K562 (cell line): ENCODE results near the gene IL33. TPM values are rescaled to one million over a fixed set of nuclear protein-coding genes. Genes with fewer than 3 reads are reported as not detected.

Source experiments
- ATAC-seq: fragments of 200-7000 bp; cut with Tn5 transposase; 3 replicates; pipeline ENCODE4 v1.9.1; 2020; ENCODE audit warnings: moderate library complexity
- BruUV-seq: library from RNA; stranded (reverse); fragments of 400-500 nt; replicated peaks from 2 replicates; lab custom pipeline; 2021; lab: Mats Ljungman, UMichigan
- CTCF ChIA-PET: fragments of 300-600 bp; formaldehyde crosslinking; extraction: SDS; loops from one replicate; lab custom pipeline; 2021; ENCODE audit warnings: low intra/inter-chr PET ratio; lab: Yijun Ruan, JAX
- POLR2A ChIA-PET: fragments of 300-600, 350-650 bp; sonication (Branson Sonifier 250); formaldehyde crosslinking; extraction: SDS; loops from one replicate; lab custom pipeline; 2021; ENCODE audit warnings: antibody characterized with exemption, inconsistent platforms; lab: Yijun Ruan, JAX
- DNase-seq, 4 experiments: peaks; one replicate each; pipeline versions ENCODE4 v3.0.0 to v3.0.0-alpha.2; 2011 to 2018; ENCODE audit warnings: low spot score in 3 of 4, mixed read lengths in 3 of 4; ENCODE audit errors: extremely low read depth in 1 of 4
- FAIRE-seq: peaks from 2 replicates; lab custom pipeline; 2011; peaks lifted over from hg19 to GRCh38; lab: Jason Lieb, UNC
- H2AFZ ChIP-seq: 2 replicates; pipeline ENCODE4 v1.6.0; 2011; ENCODE audit warnings: low read depth, low read length, control low read depth, inconsistent platforms
- H3K27ac ChIP-seq: fragments of 200-600 bp; 3 replicates; pipeline ENCODE4 v1.8.0; 2011; ENCODE audit warnings: low read depth, mild to moderate bottlenecking, control low read depth, inconsistent platforms, low read length, moderate library complexity, mixed read lengths; ENCODE audit errors: extremely low read depth
- H3K27me3 ChIP-seq, 2 experiments: fragments of 300-600 bp in 1 of 2; 2 replicates in 1 of 2; 3 replicates in 1 of 2; pipeline versions ENCODE4 v1.6.0 to v1.8.0; 2011; ENCODE audit warnings: inconsistent platforms in 2 of 2, low read length in 2 of 2, mild to moderate bottlenecking in 1 of 2, mixed read lengths in 1 of 2, moderate library complexity in 1 of 2; ENCODE audit not compliant: control insufficient read depth in 2 of 2, insufficient read depth in 2 of 2
- H3K36me3 ChIP-seq: fragments of 300-600 bp; 3 replicates; pipeline ENCODE4 v1.8.0; 2011; ENCODE audit warnings: mild to moderate bottlenecking, low read length, inconsistent platforms; ENCODE audit not compliant: control insufficient read depth, insufficient read depth
- H3K4me1 ChIP-seq, 2 experiments: fragments of 200-600 bp in 1 of 2; replicated peaks in 1 of 2; 2 replicates in 1 of 2; 3 replicates in 1 of 2; pipeline versions ENCODE4 v1.5.1 to v1.8.0; 2011; ENCODE audit warnings: inconsistent platforms in 2 of 2, low read length in 2 of 2, mild to moderate bottlenecking in 1 of 2, mixed read lengths in 1 of 2, moderate library complexity in 1 of 2; ENCODE audit not compliant: control insufficient read depth in 2 of 2, insufficient read depth in 2 of 2
- H3K4me2 ChIP-seq: 2 replicates; pipeline ENCODE4 v1.6.1; 2011; ENCODE audit warnings: low read length, control low read depth, inconsistent platforms, mixed read lengths; ENCODE audit not compliant: insufficient read depth
- H3K4me3 ChIP-seq: fragments of 200-600 bp; sonication (generic), shearing (Covaris generic); 2 replicates; pipeline ENCODE4 v1.5.1; 2016; ENCODE audit warnings: control low read depth, inconsistent platforms
- H3K79me2 ChIP-seq: fragments of 200-600 bp; 3 replicates; pipeline ENCODE4 v1.8.0; 2011; ENCODE audit warnings: low read length, inconsistent platforms; ENCODE audit not compliant: control insufficient read depth, insufficient read depth
- H3K9ac ChIP-seq, 2 experiments: 2 replicates each; pipeline versions ENCODE4 v1.6.0 to v1.6.1; 2011; ENCODE audit warnings: low read depth in 2 of 2, low read length in 2 of 2, control low read depth in 1 of 2, inconsistent platforms in 1 of 2, mild to moderate bottlenecking in 1 of 2, mixed read lengths in 1 of 2; ENCODE audit not compliant: insufficient read depth in 1 of 2
- H3K9me1 ChIP-seq: one replicate; pipeline ENCODE4 v1.6.0; 2011; ENCODE audit warnings: inconsistent platforms, mild to moderate bottlenecking, low read length, moderate library complexity; ENCODE audit not compliant: control insufficient read depth, insufficient read depth
- H3K9me3 ChIP-seq: replicated peaks from 2 replicates; pipeline ENCODE4 v1.5.1; 2011; ENCODE audit warnings: low read depth, low read length, inconsistent platforms; ENCODE audit not compliant: control insufficient read depth, insufficient read depth
- H4K20me1 ChIP-seq: replicated peaks from 2 replicates; pipeline ENCODE4 v1.6.1; 2011; ENCODE audit warnings: low read length, inconsistent platforms, mixed read lengths; ENCODE audit not compliant: control insufficient read depth, insufficient read depth
- CAMTA2 ChIP-seq: fragments of 250-450 bp; sonication (Bioruptor Pico); conservative IDR thresholded peaks from 2 replicates; pipeline ENCODE4 v1.5.1; 2022
- CHD4 ChIP-seq: fragments of 200-600 bp; sonication (generic); IDR thresholded peaks from 3 replicates; pipeline ENCODE4 v1.6.1; 2012; ENCODE audit warnings: low read depth, mild to moderate bottlenecking, mixed read lengths, low read length, inconsistent platforms; ENCODE audit not compliant: insufficient read depth, insufficient replicate concordance, poor library complexity, severe bottlenecking
- FOXM1 ChIP-seq, 2 experiments: fragments of 450-650 bp in 1 of 2; sonication (generic) in 1 of 2; formaldehyde crosslinking in 1 of 2; IDR thresholded peaks; 2 replicates each; pipeline versions ENCODE4 v1.6.1 to v1.9.0; 2017 to 2022; ENCODE audit warnings: low read depth in 2 of 2, mild to moderate bottlenecking in 2 of 2, missing genetic modification reagents in 1 of 2, moderate library complexity in 1 of 2
- KAT2B ChIP-seq: IDR thresholded peaks from one replicate; pipeline ENCODE4 v1.6.1; 2012; ENCODE audit warnings: low read depth, mild to moderate bottlenecking, control low read depth, inconsistent platforms, low read length, moderate library complexity
- MAZ ChIP-seq, 2 experiments: fragments of 450-650 bp in 1 of 2; sonication (generic) in 1 of 2; formaldehyde crosslinking; IDR thresholded peaks in 1 of 2; conservative IDR thresholded peaks in 1 of 2; 2 replicates each; pipeline versions ENCODE4 v1.4.0 to v1.5.0; 2020; ENCODE audit warnings: mild to moderate bottlenecking in 1 of 2, missing genetic modification reagents in 1 of 2
- RBM25 ChIP-seq: fragments of 200-400 bp; formaldehyde crosslinking; IDR thresholded peaks from 2 replicates; pipeline ENCODE4 v1.6.1; 2018; ENCODE audit warnings: low read length, low read depth, moderate library complexity; ENCODE audit not compliant: severe bottlenecking
- ZNF134 ChIP-seq: fragments of 250-450 bp; sonication (Bioruptor Pico); conservative IDR thresholded peaks from 2 replicates; pipeline ENCODE4 v1.4.0; 2020
- in situ Hi-C: fragments of 300-500 bp; cut with MboI; formaldehyde crosslinking; loops from 4 replicates; pipeline ENCODE4 v1.15.0; 2018; ENCODE audit warnings: inconsistent platforms, mixed read lengths
- intact Hi-C: fragments of 100-400 bp; cut with micrococcal nuclease; formaldehyde crosslinking; loops from 2 replicates; pipeline ENCODE4 v1.14.2; 2022
- polyA plus RNA-seq, 8 experiments: library from polyadenylated mRNA; depleted of rRNA in 4 of 8; stranded (reverse) in 5 of 8; unstranded in 3 of 8; fragments of >200 nt; fragmentation: Nextera tagmentation in 2 of 8; fragmentation: Illumina TruSeq in 1 of 8; extraction: Ambion mirVana in 2 of 8; extraction: Trizol in 1 of 8; gene quantifications; 2 replicates each; pipeline versions ENCODE4 v1.2.1 to v1.2.3, GENCODE V29; 2011 to 2014; ENCODE audit warnings: inconsistent platforms in 1 of 8, missing spikeins in 1 of 8
- total RNA-seq, 7 experiments: library from RNA; depleted of rRNA in 6 of 7; stranded (reverse); fragments of >200 nt in 6 of 7; fragmentation: Illumina TruSeq in 2 of 7; extraction: Trizol in 2 of 7; gene quantifications; 2 replicates each; pipeline versions ENCODE4 v1.2.1 to v1.2.3, GENCODE V29; 2011 to 2021; ENCODE audit warnings: low replicate concordance in 1 of 7
- TF ChIP-seq, protein P1 (sequence below): fragments of 450-650 bp; formaldehyde crosslinking; IDR thresholded peaks from 2 replicates; pipeline ENCODE4 v1.4.0; 2020; ENCODE audit warnings: mild to moderate bottlenecking, mixed read lengths
- TF ChIP-seq, protein P2 (sequence below), 2 experiments: fragments of 450-650 bp in 1 of 2; sonication (generic) in 1 of 2; formaldehyde crosslinking; conservative IDR thresholded peaks; 2 replicates each; pipeline versions ENCODE4 v1.4.0 to v1.8.1; 2020 to 2022; ENCODE audit warnings: mild to moderate bottlenecking in 1 of 2, missing genetic modification reagents in 1 of 2
- TF ChIP-seq, protein P3 (sequence below): fragments of 450-650 bp; IDR thresholded peaks from 2 replicates; pipeline ENCODE4 v1.6.1; 2016; ENCODE audit warnings: antibody characterized with exemption

IL33 gene
- total and polyA plus RNA-seq, 9 of the 15 experiments (the other 6 are each of a cell fraction or from before 2014, with no cell fraction given): not detected

DNA sequence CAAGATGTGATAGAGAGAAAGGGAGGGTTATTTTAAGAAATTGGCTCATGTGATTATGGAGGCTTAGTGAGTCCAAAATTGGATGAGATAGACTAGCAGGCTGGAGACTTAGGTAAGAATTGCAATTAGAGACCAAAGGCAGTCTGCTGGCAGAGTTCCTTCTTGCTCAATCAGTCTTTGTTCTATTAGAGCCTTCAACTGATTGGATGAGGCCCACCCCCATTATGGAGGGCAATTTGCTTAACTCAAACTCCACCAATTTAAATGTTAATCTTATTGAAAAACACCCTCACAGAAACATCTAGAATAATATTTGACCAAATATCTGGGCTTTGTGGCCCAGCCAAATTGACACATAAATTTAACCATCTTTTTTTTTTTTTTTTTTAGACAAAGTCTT lies 88.6 kb downstream of the IL33 start:
- H3K27ac ChIP-seq: no peak overlapping the region
- intact Hi-C loops: loop anchor here (10.0 kb wide), 1 partner anchor 109 kb away; no protein-coding TSS in a partner anchor
- ATAC-seq: no peak
- no peaks in the 10 kb centered on the region for H3K9me3 ChIP-seq
- H3K9me1 ChIP-seq: no peaks in the 10 kb centered on the region
- in situ Hi-C loops: loop anchor here (25.0 kb wide), 2 partner anchors 242 to 417 kb away; partner anchors contain the start of gene MLANA
- no peak overlapping the region for H3K4me3 ChIP-seq
- H3K27me3 ChIP-seq: no peaks in the 10 kb centered on the region
- no peak for DNase-seq
- no peak for TF ChIP-seq CAMTA2 (CRISPR knock-in tag)
- no peak for TF ChIP-seq MAZ (CRISPR knock-in tag; conservative IDR thresholded peaks at IDR 0.05 in 1 of 2, IDR thresholded peaks at IDR 0.05 in 1 of 2)
- TF ChIP-seq CHD4: no peak
- TF ChIP-seq RBM25: peak; percentile 36
- TF ChIP-seq, protein P1, sequence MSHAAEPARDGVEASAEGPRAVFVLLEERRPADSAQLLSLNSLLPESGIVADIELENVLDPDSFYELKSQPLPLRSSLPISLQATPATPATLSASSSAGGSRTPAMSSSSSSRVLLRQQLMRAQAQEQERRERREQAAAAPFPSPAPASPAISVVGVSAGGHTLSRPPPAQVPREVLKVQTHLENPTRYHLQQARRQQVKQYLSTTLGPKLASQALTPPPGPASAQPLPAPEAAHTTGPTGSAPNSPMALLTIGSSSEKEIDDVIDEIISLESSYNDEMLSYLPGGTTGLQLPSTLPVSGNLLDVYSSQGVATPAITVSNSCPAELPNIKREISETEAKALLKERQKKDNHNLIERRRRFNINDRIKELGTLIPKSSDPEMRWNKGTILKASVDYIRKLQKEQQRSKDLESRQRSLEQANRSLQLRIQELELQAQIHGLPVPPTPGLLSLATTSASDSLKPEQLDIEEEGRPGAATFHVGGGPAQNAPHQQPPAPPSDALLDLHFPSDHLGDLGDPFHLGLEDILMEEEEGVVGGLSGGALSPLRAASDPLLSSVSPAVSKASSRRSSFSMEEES (CRISPR knock-in tag): no peak
- TF ChIP-seq KAT2B: no peak
- TF ChIP-seq ZNF134 (CRISPR knock-in tag): peak; percentile 91
- TF ChIP-seq, protein P2, sequence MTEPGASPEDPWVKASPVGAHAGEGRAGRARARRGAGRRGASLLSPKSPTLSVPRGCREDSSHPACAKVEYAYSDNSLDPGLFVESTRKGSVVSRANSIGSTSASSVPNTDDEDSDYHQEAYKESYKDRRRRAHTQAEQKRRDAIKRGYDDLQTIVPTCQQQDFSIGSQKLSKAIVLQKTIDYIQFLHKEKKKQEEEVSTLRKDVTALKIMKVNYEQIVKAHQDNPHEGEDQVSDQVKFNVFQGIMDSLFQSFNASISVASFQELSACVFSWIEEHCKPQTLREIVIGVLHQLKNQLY (CRISPR knock-in tag; conservative IDR thresholded peaks at IDR 0.05): no peak
- TF ChIP-seq, protein P3, sequence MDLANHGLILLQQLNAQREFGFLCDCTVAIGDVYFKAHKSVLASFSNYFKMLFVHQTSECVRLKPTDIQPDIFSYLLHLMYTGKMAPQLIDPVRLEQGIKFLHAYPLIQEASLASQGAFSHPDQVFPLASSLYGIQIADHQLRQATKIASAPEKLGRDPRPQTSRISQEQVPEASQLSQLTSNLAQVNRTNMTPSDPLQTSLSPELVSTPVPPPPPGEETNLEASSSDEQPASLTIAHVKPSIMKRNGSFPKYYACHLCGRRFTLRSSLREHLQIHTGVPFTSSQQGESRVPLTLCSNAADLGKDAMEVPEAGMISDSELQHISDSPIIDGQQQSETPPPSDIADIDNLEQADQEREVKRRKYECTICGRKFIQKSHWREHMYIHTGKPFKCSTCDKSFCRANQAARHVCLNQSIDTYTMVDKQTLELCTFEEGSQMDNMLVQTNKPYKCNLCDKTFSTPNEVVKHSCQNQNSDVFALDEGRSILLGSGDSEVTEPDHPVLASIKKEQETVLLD: no peak
- no peak for TF ChIP-seq FOXM1 (IDR thresholded peaks at IDR 0.05; ENCODE audit: low read depth)
- no peak for TF ChIP-seq FOXM1 (CRISPR knock-in tag; IDR thresholded peaks at IDR 0.05; ENCODE audit: low read depth)
- ChIA-PET CTCF (no interaction called here), POLR2A (no interaction called here)
- no peak overlapping the region for H3K9ac ChIP-seq
- H3K36me3 ChIP-seq: no peaks in the 10 kb centered on the region
- H3K4me1 ChIP-seq: no peaks in the 10 kb centered on the region
- no peak overlapping the region for H2AFZ ChIP-seq
- H4K20me1 ChIP-seq: no peaks in the 10 kb centered on the region
- no peak overlapping the region for H3K4me2 ChIP-seq
- no peaks in the 10 kb centered on the region for H3K79me2 ChIP-seq
- FAIRE-seq: no peak
- BruUV-seq: no TSS peak
